PFSK-1 (cell line): ENCODE results near the gene WDR38.

Source experiments
- POLR2AphosphoS5 ChIP-seq: IDR thresholded peaks from 2 replicates; pipeline ENCODE4 v1.6.1; 2012; ENCODE audit warnings: low read depth, mild to moderate bottlenecking, control low read depth, low read length, moderate library complexity
- SIN3A ChIP-seq: IDR thresholded peaks from 2 replicates; pipeline ENCODE4 v1.6.1; 2012; ENCODE audit warnings: mild to moderate bottlenecking, low read length, moderate library complexity, borderline replicate concordance; ENCODE audit not compliant: insufficient read depth
- TAF1 ChIP-seq: IDR thresholded peaks from 2 replicates; pipeline ENCODE4 v1.6.1; 2012; ENCODE audit warnings: low read length, control low read depth, borderline replicate concordance; ENCODE audit not compliant: insufficient read depth

DNA sequence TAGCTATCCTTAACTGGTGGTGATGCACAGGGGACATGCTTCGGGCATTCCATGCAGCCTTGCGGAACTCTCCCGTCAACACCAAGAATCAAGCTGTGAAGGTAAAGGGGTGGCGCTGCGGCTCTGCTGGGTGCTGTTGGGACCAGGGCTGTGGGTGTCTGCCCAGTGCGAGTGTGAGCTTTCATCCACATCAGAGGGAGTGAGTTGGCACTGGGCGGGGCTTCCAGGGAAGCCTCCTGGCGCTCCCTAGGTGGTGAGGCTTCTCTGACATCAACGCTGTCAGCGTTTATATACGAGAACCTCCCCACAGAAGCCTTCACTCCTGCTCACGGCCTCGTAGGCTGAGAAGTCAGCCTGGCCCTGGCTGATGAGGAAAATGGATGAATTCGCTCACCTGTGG lies 20.4 kb downstream of the WDR38 start:
- no peak for TF ChIP-seq POLR2AphosphoS5
- TF ChIP-seq SIN3A: no peak
- TF ChIP-seq TAF1: no peak
